ENCODE measurements around the gene ZBTB7C. TPM values are rescaled to one million over a fixed set of nuclear protein-coding genes. Genes with fewer than 3 reads are reported as not detected.

The ZBTB7C gene
- polyA plus RNA-seq, 1 donor (not counting 4 experiments of a cell fraction or from before 2014, with no cell fraction given) = 0.58 TPM

DNA sequence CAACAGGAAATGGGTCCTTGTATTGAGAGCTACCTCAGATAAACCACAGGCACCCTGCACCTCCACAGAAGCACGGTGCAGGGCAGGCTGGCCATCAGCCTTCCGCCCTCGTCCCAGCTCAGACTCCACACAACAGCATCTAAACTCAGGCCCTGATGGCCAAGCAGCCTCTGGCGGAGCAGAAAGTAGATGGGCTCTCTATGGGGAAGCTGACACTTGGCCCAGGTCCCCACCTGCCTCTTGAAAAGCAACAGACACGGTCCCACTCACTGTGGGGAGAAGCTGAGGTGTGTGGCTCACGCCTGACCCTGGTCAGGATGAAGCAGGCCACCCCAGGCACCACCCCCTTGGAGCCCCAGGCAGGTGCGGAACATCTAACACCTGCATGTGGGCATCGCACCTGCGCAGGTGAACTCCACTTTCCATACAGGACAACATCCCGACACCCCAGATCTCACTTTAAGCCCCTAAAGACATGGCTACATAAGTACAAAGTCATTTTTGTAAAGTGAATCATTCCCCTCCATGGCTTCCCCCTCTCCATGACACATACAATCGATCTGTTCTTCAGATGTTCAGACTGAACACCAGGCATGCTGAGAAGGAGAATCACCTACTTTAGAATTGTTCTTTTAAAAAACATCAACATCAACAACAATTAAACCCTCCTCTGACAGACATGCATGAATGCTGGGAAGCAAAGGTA, 208.4 kb downstream of the ZBTB7C start:
- Histone ChIP-seq H3K9me3 (ENCODE audit: control insufficient read depth, low read depth, low read length) (no peaks in the 10 kb centered on the region), H3K27ac (ENCODE audit: control insufficient read depth, insufficient read depth, low read length) (no peak overlapping the region), H4K20me1 (ENCODE audit: control insufficient read depth, extremely low read depth, insufficient read depth, low read length) (no peaks in the 10 kb centered on the region), H3K27me3 (ENCODE audit: control insufficient read depth, extremely low read depth, insufficient read depth, low read length) (no peaks in the 10 kb centered on the region), H3K9ac (ENCODE audit: control insufficient read depth, extremely low read depth, insufficient read depth, low read length) (no peak overlapping the region), H3K79me2 (ENCODE audit: control insufficient read depth, insufficient read depth, low read length) (no peaks in the 10 kb centered on the region), H3K9me1 (ENCODE audit: control insufficient read depth, extremely low read depth, insufficient read depth, low read length) (no peaks in the 10 kb centered on the region), H3K36me3 (ENCODE audit: control insufficient read depth in 2 of 2, extremely low read depth in 1 of 2, insufficient read depth in 2 of 2, low read length in 2 of 2) (no peaks in the 10 kb centered on the region), H3K4me2 (ENCODE audit: control insufficient read depth, extremely low read depth, insufficient read depth, low read depth, low read length) (no peak overlapping the region), H2AFZ (ENCODE audit: control insufficient read depth, low read length) (no peak overlapping the region), H3K4me3 (ENCODE audit: control insufficient read depth in 2 of 3, extremely low read depth in 1 of 3, insufficient read depth in 2 of 3, low read depth in 1 of 3, low read length in 3 of 3) (no peak overlapping the region), H3K4me1 (ENCODE audit: control insufficient read depth, extremely low read depth, insufficient read depth, low read length) (peaks cover 27% of the 10 kb centered on the region)
- DNase-seq (ENCODE audit: low read depth, low spot score) (no peak), FAIRE-seq (no peak)
- TF ChIP-seq CTCF (optimal IDR thresholded peaks at IDR 0.05 in 1 of 3, IDR thresholded peaks at IDR 0.05 in 1 of 3, conservative IDR thresholded peaks at IDR 0.05 in 1 of 3; ENCODE audit: extremely low read depth in 1 of 3, insufficient read depth in 2 of 3, low read length in 3 of 3) = no peak
- no peak for TF ChIP-seq EZH2 (IDR thresholded peaks at IDR 0.05; ENCODE audit: low read length)
- dilution Hi-C loops (cut with MboI; ENCODE audit: extremely low pct_ligation_motif_present, low sequenced_read_pairs) = no loop called here

GRCh38 chr18:48199399-48199798, 209.8 kb downstream of the ZBTB7C start:
- FAIRE-seq (no peak), DNase-seq (ENCODE audit: low read depth, low spot score) (no peak)
- TF ChIP-seq CTCF (optimal IDR thresholded peaks at IDR 0.05 in 1 of 3, IDR thresholded peaks at IDR 0.05 in 1 of 3, conservative IDR thresholded peaks at IDR 0.05 in 1 of 3; ENCODE audit: extremely low read depth in 1 of 3, insufficient read depth in 2 of 3, low read length in 3 of 3) (no peak), EZH2 (IDR thresholded peaks at IDR 0.05; ENCODE audit: low read length) (no peak)
- Histone ChIP-seq H3K4me1 (ENCODE audit: control insufficient read depth, extremely low read depth, insufficient read depth, low read length) (peaks cover 25% of the 10 kb centered on the region), H3K9ac (ENCODE audit: control insufficient read depth, extremely low read depth, insufficient read depth, low read length) (no peak overlapping the region), H2AFZ (ENCODE audit: control insufficient read depth, low read length) (no peak overlapping the region), H3K36me3 (ENCODE audit: control insufficient read depth in 2 of 2, extremely low read depth in 1 of 2, insufficient read depth in 2 of 2, low read length in 2 of 2) (no peaks in the 10 kb centered on the region), H3K27me3 (ENCODE audit: control insufficient read depth, extremely low read depth, insufficient read depth, low read length) (no peaks in the 10 kb centered on the region), H3K4me2 (ENCODE audit: control insufficient read depth, extremely low read depth, insufficient read depth, low read depth, low read length) (no peak overlapping the region), H3K27ac (ENCODE audit: control insufficient read depth, insufficient read depth, low read length) (no peak overlapping the region), H3K4me3 (ENCODE audit: control insufficient read depth in 2 of 3, extremely low read depth in 1 of 3, insufficient read depth in 2 of 3, low read depth in 1 of 3, low read length in 3 of 3) (no peak overlapping the region), H3K9me1 (ENCODE audit: control insufficient read depth, extremely low read depth, insufficient read depth, low read length) (no peaks in the 10 kb centered on the region), H4K20me1 (ENCODE audit: control insufficient read depth, extremely low read depth, insufficient read depth, low read length) (no peaks in the 10 kb centered on the region), H3K79me2 (ENCODE audit: control insufficient read depth, insufficient read depth, low read length) (no peaks in the 10 kb centered on the region), H3K9me3 (ENCODE audit: control insufficient read depth, low read depth, low read length) (no peaks in the 10 kb centered on the region)
- dilution Hi-C loops (cut with MboI; ENCODE audit: extremely low pct_ligation_motif_present, low sequenced_read_pairs) = no loop called here
